ENCODE data around the gene ATP10A.

DNA sequence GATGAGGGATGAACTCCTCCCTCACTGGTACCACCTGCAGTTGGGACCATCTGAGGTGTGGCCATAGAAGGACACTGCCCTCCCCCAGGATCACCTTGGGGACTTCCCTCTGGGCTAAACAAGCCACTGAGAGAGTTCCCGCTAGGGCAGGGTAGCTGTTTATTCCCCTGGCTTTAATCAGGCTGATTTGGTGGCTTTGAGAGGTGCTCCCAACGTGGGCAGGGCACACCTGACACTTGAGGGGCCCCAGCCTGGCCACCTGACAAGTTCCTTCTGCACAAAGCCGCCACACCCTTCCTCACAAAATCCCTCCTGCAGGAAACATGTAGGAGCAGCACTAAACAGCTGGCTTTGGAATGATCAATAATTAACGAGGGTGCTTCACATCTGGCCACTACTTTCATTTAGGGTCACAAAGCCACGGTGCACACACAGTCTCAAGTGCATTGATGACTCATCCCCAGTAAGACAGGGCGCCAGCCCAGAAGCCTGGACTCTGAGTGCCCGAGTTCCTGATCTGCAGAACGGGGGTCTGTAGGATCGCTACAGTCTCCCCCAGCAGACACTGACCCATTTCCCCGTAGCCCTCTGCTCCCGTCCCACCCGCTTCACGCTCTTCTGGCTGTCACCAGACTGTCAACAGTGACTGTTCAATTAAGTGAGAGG, 75.1 kb downstream of the ATP10A start:
- TF ChIP-seq, protein P1, sequence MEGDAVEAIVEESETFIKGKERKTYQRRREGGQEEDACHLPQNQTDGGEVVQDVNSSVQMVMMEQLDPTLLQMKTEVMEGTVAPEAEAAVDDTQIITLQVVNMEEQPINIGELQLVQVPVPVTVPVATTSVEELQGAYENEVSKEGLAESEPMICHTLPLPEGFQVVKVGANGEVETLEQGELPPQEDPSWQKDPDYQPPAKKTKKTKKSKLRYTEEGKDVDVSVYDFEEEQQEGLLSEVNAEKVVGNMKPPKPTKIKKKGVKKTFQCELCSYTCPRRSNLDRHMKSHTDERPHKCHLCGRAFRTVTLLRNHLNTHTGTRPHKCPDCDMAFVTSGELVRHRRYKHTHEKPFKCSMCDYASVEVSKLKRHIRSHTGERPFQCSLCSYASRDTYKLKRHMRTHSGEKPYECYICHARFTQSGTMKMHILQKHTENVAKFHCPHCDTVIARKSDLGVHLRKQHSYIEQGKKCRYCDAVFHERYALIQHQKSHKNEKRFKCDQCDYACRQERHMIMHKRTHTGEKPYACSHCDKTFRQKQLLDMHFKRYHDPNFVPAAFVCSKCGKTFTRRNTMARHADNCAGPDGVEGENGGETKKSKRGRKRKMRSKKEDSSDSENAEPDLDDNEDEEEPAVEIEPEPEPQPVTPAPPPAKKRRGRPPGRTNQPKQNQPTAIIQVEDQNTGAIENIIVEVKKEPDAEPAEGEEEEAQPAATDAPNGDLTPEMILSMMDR (IDR thresholded peaks at IDR 0.05): no peak
- TF ChIP-seq POLR2A (IDR thresholded peaks at IDR 0.05) (no peak), EP300 (IDR thresholded peaks at IDR 0.05) (no peak), POLR2AphosphoS5 (IDR thresholded peaks at IDR 0.05) (no peak)
